ENCODE measurements around the gene NOL11. TPM values are rescaled to one million over a fixed set of nuclear protein-coding genes. Genes with fewer than 3 reads are reported as not detected.
"Not testable (repeated sequence)": the region's sequence is repeated elsewhere in the genome, so short reads cannot be mapped to it uniquely, and the experiment has no call there.

NOL11 gene
- total and polyA plus RNA-seq, 2 experiments from 2014 or later = 30.3 to 37.2 TPM

DNA sequence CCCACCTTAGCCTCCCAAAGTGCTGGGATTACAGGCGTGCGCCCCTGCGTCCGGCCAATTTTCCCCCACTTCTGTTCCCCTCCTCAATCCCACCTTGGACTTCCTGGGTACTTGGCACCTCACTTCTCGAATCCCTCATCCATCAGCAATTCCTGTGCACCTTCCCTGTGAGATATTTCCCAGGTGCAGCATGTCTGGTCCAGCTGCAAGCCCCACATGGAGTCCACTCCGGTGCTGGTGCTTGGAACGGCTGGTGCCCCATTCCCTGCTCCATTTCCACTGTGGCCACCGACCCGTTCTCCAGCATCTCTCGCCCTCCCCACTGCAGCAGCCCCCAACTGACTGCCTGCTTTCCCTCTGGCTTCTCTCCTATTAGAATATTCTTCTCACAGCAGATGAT lies 35.3 kb downstream of the NOL11 start:
- H3K9me3 ChIP-seq (ENCODE audit: low read depth) = no peaks in the 10 kb centered on the region
- peaks cover 18% of the 10 kb centered on the region for H3K36me3 ChIP-seq (ENCODE audit: low read depth)
- H3K4me3 ChIP-seq = no peak overlapping the region
- H3F3A ChIP-seq (ENCODE audit: insufficient read depth) = no peaks in the 10 kb centered on the region
- in situ Hi-C loops (cut with MboI) = no loop called here
- no peaks in the 10 kb centered on the region for H4K20me1 ChIP-seq (ENCODE audit: insufficient read depth)
- no peaks in the 10 kb centered on the region for H3K79me2 ChIP-seq (ENCODE audit: insufficient read depth)
- TF ChIP-seq EZH2 (IDR thresholded peaks at IDR 0.05; ENCODE audit: insufficient read depth, poor library complexity, severe bottlenecking) (no peak), EZH2phosphoT487 (IDR thresholded peaks at IDR 0.05; ENCODE audit: insufficient read depth, low read depth) (no peak)
- no peaks in the 10 kb centered on the region for H3K27me3 ChIP-seq (replicated peaks; ENCODE audit: insufficient read depth)
- no peak overlapping the region for H3K9ac ChIP-seq
- no peak overlapping the region for H3K4me2 ChIP-seq (ENCODE audit: unreplicated experiment)
- no peak for DNase-seq
- no peak overlapping the region for H3K27ac ChIP-seq
- H3K4me1 ChIP-seq (ENCODE audit: insufficient read depth) = no peaks in the 10 kb centered on the region
- WGBS, 2 experiments (ENCODE audit: low coverage in 1 of 2, low lambda C conversion rate in 2 of 2, missing lambda C conversion rate in 2 of 2) = 94 to 100% methylated on average over 10 of the region's 10 CpGs
- no peaks in the 10 kb centered on the region for H3K9me2 ChIP-seq (ENCODE audit: insufficient read depth)
- H2AFZ ChIP-seq = no peak overlapping the region

DNA sequence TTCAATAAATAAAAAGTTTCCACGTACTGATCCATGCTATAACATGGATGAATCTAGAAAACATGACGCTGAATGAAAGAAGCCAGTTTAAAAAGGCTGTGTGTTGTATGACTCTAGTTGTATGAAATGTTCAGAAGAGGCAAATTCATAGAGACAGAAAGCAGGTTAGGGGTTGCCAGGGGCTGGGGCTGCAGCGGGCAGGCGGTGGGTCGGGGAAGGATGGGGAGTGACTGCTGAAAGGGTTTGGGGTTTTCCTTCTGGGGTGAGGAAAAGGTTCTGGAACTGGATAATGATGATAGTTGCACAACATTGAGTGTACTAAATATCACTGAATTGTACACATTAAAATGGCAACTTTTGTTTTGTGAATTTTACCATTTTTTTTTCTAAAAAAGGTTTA lies 36.3 kb downstream of the NOL11 start:
- TF ChIP-seq EZH2 (IDR thresholded peaks at IDR 0.05; ENCODE audit: insufficient read depth, poor library complexity, severe bottlenecking) (no peak), EZH2phosphoT487 (IDR thresholded peaks at IDR 0.05; ENCODE audit: insufficient read depth, low read depth) (no peak)
- no peak overlapping the region for H3K9ac ChIP-seq
- no peak for DNase-seq
- no peaks in the 10 kb centered on the region for H3K27me3 ChIP-seq (replicated peaks; ENCODE audit: insufficient read depth)
- in situ Hi-C loops (cut with MboI) = no loop called here
- H3K4me3 ChIP-seq = no peak overlapping the region
- peaks cover 8% of the 10 kb centered on the region; the same call in 1 of the 2 replicates for H3K36me3 ChIP-seq (ENCODE audit: low read depth)
- no peak overlapping the region for H3K4me2 ChIP-seq (ENCODE audit: unreplicated experiment)
- no peak overlapping the region for H3K27ac ChIP-seq
- no peak overlapping the region for H2AFZ ChIP-seq
- 97 to 98% methylated on average over 5 of the region's 5 CpGs for WGBS, 2 experiments (ENCODE audit: low coverage in 1 of 2, low lambda C conversion rate in 2 of 2, missing lambda C conversion rate in 2 of 2)
- no peaks in the 10 kb centered on the region for H3K9me2 ChIP-seq (ENCODE audit: insufficient read depth)
- H3K4me1 ChIP-seq (ENCODE audit: insufficient read depth) = no peaks in the 10 kb centered on the region
- H3K9me3 ChIP-seq (ENCODE audit: low read depth) = no peaks in the 10 kb centered on the region
- no peaks in the 10 kb centered on the region for H4K20me1 ChIP-seq (ENCODE audit: insufficient read depth)
- H3F3A ChIP-seq (ENCODE audit: insufficient read depth) = no peaks in the 10 kb centered on the region
- H3K79me2 ChIP-seq (ENCODE audit: insufficient read depth) = no peaks in the 10 kb centered on the region

DNA sequence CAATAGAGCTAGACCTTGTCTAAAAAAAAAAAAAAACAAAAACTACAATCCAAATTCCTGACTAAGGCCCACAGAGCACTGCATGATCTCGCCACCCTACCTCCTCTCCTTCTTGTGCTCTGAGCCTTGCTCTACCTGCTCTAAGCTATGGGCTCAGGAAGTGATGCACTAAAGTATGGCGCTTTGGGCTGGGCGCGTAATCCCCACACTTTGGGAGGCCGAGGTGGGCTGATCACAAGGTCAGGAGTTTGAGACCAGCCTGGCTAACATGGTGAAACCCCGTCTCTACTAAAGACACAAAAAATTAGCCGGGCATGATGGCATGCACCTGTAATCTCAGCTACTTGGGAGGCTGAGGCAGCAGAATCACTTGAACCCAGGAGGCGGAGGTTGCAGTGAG lies 37.0 kb downstream of the NOL11 start:
- H3K27ac ChIP-seq; H3K79me2 ChIP-seq (ENCODE audit: insufficient read depth); H3K4me2 ChIP-seq (ENCODE audit: unreplicated experiment); DNase-seq; H3K9me3 ChIP-seq (ENCODE audit: low read depth); H4K20me1 ChIP-seq (ENCODE audit: insufficient read depth); H3K36me3 ChIP-seq (ENCODE audit: low read depth); H2AFZ ChIP-seq; in situ Hi-C loops (cut with MboI); H3K9ac ChIP-seq; H3K4me1 ChIP-seq (ENCODE audit: insufficient read depth); H3K27me3 ChIP-seq (replicated peaks; ENCODE audit: insufficient read depth); H3K9me2 ChIP-seq (ENCODE audit: insufficient read depth); H3K4me3 ChIP-seq; H3F3A ChIP-seq (ENCODE audit: insufficient read depth): not testable (repeated sequence)
- WGBS, 2 experiments (ENCODE audit: low coverage in 1 of 2, low lambda C conversion rate in 2 of 2, missing lambda C conversion rate in 2 of 2) = 91 to 92% methylated on average over 8 of the region's 8 CpGs

DNA sequence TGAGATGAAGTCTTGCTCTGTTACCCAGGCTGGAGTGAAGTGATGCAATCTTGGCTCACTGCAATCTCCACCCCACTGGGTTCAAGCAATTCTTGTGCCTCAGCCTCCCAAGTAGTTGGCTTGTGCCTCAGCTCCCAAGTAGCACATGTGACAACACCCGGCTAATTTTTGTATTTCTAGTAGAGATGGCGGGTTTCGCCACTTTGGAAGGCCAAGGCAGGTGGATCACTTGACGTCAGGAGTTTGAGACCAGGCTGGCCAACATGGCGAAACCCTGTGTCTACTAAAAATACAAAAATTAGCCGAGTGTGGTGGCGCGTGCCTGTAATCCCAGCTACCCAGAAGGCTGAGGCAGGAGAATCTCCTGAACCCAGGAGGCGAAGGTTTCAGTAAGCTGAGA lies 39.0 kb downstream of the NOL11 start:
- H4K20me1 ChIP-seq (ENCODE audit: insufficient read depth); H3K9me3 ChIP-seq (ENCODE audit: low read depth); H3F3A ChIP-seq (ENCODE audit: insufficient read depth); H3K27ac ChIP-seq; H3K27me3 ChIP-seq (replicated peaks; ENCODE audit: insufficient read depth); in situ Hi-C loops (cut with MboI); H3K4me1 ChIP-seq (ENCODE audit: insufficient read depth); DNase-seq; H3K79me2 ChIP-seq (ENCODE audit: insufficient read depth); H3K9ac ChIP-seq; H3K36me3 ChIP-seq (ENCODE audit: low read depth); H3K4me2 ChIP-seq (ENCODE audit: unreplicated experiment); H3K4me3 ChIP-seq; H3K9me2 ChIP-seq (ENCODE audit: insufficient read depth); H2AFZ ChIP-seq: not testable (repeated sequence)
- 97 to 98% methylated on average over 9 of the region's 9 CpGs for WGBS, 2 experiments (ENCODE audit: low coverage in 1 of 2, low lambda C conversion rate in 2 of 2, missing lambda C conversion rate in 2 of 2)

DNA sequence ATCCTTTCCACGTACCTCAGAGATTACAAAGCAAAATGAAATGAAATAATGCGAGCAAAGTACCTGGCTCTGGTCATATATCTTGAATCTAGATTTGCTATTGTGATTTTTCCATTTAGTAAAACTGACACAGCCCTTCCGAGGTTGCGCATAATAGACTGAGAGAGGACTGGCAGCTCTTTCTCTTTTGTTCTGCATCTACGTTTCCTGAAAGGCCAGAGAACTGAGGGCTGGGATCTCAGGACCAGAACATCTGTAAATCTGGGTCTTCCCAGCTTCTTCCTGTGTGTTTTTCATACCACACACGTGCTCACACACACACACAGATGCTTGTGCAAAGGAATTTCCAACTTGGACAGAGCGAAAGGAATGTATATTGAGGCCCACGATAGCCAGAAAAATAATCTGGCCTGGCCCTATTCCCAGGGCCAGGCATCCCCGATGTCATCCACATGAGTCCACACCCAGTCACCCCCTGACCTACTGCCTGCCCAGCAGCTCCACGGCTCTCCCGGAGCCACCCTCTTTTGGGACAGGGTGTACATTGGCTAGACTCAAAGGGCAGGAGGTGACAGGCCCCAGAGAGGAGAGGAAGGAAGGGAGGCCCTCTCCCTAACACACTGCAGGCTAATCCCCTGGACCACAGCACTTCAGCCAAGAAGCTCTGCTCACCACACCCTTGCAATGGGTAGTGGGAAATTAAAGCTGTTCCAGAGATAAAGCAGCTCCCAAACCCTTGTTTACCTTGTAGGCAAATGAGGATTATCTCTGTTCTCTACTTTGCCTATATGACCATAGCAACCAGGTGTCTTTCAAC lies 41.8 kb downstream of the NOL11 start:
- WGBS, 2 experiments (ENCODE audit: low coverage in 1 of 2, low lambda C conversion rate in 2 of 2, missing lambda C conversion rate in 2 of 2) = 55 to 59% methylated on average over 11 of the region's 11 CpGs
- H3K36me3 ChIP-seq (ENCODE audit: low read depth) = no peaks in the 10 kb centered on the region
- in situ Hi-C loops (cut with MboI) = no loop called here

More for the DNA sequence above, 41.8 kb downstream of the NOL11 start:
- Histone ChIP-seq H3K79me2 (ENCODE audit: insufficient read depth) (no peaks in the 10 kb centered on the region), H3K9me2 (ENCODE audit: insufficient read depth) (no peaks in the 10 kb centered on the region), H3K9ac (no peak overlapping the region), H3K4me3 (no peak overlapping the region), H3K27ac (no peak overlapping the region), H3F3A (ENCODE audit: insufficient read depth) (no peaks in the 10 kb centered on the region), H4K20me1 (ENCODE audit: insufficient read depth) (no peaks in the 10 kb centered on the region), H3K4me1 (ENCODE audit: insufficient read depth) (no peaks in the 10 kb centered on the region), H2AFZ (no peak overlapping the region), H3K4me2 (ENCODE audit: unreplicated experiment) (no peak overlapping the region), H3K9me3 (ENCODE audit: low read depth) (no peaks in the 10 kb centered on the region), H3K27me3 (replicated peaks; ENCODE audit: insufficient read depth) (no peaks in the 10 kb centered on the region)
- peak; percentile 8 for DNase-seq
- TF ChIP-seq EZH2phosphoT487 (IDR thresholded peaks at IDR 0.05; ENCODE audit: insufficient read depth, low read depth) (no peak), EZH2 (IDR thresholded peaks at IDR 0.05; ENCODE audit: insufficient read depth, poor library complexity, severe bottlenecking) (no peak)
